Nephron progenitor cell (in vitro differentiated cells): ENCODE measurements around the gene C1orf74.

ENCODE experiments used
- DNase-seq: peaks from one replicate; pipeline ENCODE4 v3.0.0; 2021
- H3K27ac Mint-ChIP-seq: 2 replicates; pipeline ENCODE4 v1.8.0; 2021; ENCODE audit warnings: mild to moderate bottlenecking, moderate library complexity, mixed read lengths
- H3K27me3 Mint-ChIP-seq: 2 replicates; pipeline ENCODE4 v1.8.0; 2021; ENCODE audit warnings: mild to moderate bottlenecking, low read depth, mixed read lengths; ENCODE audit not compliant: poor library complexity
- H3K36me3 Mint-ChIP-seq: 2 replicates; pipeline ENCODE4 v1.8.0; 2021; ENCODE audit warnings: low read depth, mixed read lengths
- H3K4me1 Mint-ChIP-seq: 2 replicates; pipeline ENCODE4 v1.8.0; 2021; ENCODE audit warnings: mixed read lengths
- H3K4me3 Mint-ChIP-seq: 2 replicates; pipeline ENCODE4 v1.8.0; 2021; ENCODE audit warnings: mild to moderate bottlenecking, moderate library complexity, mixed read lengths
- H3K9me3 Mint-ChIP-seq: 2 replicates; pipeline ENCODE4 v1.8.0; 2021; ENCODE audit warnings: mild to moderate bottlenecking, moderate library complexity, mixed read lengths
- TF ChIP-seq, protein P1 (sequence below): fragments of 200-600 bp; sonication (generic); IDR thresholded peaks from 2 replicates; pipeline ENCODE4 v1.5.0; 2021; ENCODE audit warnings: antibody characterized with exemption

C1orf74 gene

DNA sequence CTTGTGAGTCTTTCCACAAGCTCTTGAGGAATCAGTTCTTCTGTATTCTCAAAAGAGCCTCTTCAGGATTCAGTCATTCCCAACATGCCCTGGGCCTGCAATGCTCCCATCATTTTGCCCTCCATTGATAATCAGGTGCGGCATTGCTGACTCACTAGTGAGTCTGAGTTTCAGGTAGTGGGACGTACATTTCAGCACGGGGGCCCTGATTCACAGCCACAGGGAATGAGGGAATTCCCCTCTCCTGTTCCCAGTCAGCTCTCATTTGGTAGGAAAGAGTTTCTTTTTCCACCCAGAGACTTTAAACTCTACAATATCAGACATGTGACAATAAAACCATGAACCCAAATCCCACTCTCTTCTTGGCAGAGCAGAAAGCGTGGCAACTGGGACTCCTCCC is 25.3 kb upstream of the C1orf74 start:
- Mint-ChIP-seq H3K4me3 (no peak overlapping the region), H3K36me3 (no peaks in the 10 kb centered on the region), H3K27ac (no peak overlapping the region), H3K27me3 (peaks cover 45% of the 10 kb centered on the region), H3K4me1 (peaks cover 7% of the 10 kb centered on the region), H3K9me3 (no peaks in the 10 kb centered on the region)
- TF ChIP-seq, protein P1, sequence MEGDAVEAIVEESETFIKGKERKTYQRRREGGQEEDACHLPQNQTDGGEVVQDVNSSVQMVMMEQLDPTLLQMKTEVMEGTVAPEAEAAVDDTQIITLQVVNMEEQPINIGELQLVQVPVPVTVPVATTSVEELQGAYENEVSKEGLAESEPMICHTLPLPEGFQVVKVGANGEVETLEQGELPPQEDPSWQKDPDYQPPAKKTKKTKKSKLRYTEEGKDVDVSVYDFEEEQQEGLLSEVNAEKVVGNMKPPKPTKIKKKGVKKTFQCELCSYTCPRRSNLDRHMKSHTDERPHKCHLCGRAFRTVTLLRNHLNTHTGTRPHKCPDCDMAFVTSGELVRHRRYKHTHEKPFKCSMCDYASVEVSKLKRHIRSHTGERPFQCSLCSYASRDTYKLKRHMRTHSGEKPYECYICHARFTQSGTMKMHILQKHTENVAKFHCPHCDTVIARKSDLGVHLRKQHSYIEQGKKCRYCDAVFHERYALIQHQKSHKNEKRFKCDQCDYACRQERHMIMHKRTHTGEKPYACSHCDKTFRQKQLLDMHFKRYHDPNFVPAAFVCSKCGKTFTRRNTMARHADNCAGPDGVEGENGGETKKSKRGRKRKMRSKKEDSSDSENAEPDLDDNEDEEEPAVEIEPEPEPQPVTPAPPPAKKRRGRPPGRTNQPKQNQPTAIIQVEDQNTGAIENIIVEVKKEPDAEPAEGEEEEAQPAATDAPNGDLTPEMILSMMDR: no peak
- DNase-seq: no peak

DNA sequence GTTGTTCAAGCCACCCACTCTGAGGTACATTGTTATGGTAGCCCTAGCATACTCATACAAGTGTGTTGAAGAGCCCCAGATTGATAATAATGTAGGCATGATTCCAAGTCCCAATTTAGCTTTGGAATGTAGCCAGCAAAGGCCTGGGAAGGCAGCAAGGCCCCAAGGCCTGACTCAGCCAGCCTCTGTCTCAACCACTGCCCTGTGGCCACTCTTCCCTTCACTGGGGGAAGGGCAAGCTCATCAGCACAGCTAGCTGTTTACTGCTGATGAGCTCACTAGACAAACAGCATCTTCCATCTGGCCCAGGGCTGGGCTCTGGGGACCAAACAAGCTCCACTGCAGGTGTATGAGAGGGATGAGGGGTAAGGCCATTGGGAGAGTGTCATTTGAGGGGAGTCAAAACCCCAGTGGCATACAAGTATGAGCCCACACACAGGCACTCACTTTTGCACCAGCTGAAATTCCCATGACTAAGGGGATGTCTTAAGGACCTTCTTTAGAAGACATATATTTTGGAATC is 23.8 kb upstream of the C1orf74 start:
- H3K36me3 Mint-ChIP-seq: no peaks in the 10 kb centered on the region
- peaks cover 7% of the 10 kb centered on the region for H3K4me1 Mint-ChIP-seq
- H3K27me3 Mint-ChIP-seq: peaks cover 52% of the 10 kb centered on the region
- no peak overlapping the region for H3K27ac Mint-ChIP-seq
- TF ChIP-seq, protein P1: no peak
- no peak overlapping the region for H3K4me3 Mint-ChIP-seq
- DNase-seq: no peak
- no peaks in the 10 kb centered on the region for H3K9me3 Mint-ChIP-seq

DNA sequence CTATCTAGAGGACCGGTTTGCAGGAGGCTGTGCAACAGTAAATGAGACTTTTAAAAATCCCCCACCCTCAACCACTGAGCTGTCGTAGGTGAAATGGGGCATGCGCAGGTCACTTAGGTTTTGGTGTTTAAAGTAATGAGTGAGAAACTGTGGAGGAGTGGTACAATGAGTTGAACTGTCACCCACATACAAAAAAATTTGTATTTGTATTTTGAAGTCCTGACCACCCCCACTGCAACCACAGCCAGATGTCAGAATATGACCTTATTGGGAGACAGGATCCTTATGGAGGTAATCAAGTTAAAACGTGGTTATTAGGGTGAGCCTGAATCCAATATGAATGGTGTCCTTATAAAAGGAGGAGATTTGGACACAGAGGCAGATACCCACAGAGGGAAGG is 23.1 kb upstream of the C1orf74 start:
- TF ChIP-seq, protein P1: no peak
- no peak overlapping the region for H3K27ac Mint-ChIP-seq
- no peaks in the 10 kb centered on the region for H3K36me3 Mint-ChIP-seq
- peaks cover 57% of the 10 kb centered on the region for H3K27me3 Mint-ChIP-seq
- no peaks in the 10 kb centered on the region for H3K9me3 Mint-ChIP-seq
- no peak overlapping the region for H3K4me3 Mint-ChIP-seq
- peaks cover 7% of the 10 kb centered on the region for H3K4me1 Mint-ChIP-seq
- no peak for DNase-seq

DNA sequence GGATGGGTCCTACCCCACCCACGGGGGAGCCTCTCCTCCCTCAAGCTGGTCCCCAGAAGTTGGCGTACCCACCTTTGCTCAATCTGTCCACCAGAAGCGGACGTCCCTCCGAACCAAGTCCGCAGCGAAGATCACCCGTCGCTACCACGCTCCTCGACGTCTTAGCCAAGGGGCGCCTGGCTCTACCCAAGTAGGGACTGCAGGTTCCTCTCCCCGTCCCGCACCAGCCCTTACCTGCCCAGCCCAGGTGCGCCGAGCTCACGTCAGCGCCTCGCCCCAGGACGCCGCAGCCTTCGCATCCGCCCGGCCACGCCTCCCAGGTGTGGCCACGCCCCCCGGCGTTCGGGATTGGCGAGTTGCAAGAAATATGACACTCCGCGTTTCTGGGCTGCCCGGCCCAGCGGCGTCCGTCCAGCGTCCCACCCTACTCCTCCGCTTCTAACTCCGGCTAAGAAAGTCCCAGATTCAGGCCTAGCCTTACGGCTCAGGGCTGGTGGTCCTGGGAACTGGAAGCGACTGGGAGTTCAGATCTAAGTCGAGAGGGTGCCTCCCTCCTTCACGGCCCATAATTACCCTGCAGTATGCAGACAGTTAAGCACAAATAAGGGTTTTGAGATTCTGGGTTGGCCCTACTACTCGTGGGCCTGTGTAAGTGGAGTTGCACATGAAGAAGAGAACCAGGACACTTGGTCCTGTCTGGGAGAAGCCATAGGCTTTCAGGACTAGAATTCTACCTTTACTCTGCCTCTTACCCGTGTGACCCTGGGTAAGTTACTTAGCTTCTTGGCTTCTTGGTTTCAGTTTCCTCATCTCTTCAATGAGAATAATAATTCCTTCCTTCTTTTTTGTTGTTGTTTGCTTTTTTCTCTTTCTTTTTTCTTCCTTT is 21.8 kb upstream of the C1orf74 start, which contains the start of gene IRF6:
IRF6 (minus strand) TSS at position 268 of the 886 bp plus-strand sequence. CDS start 4,729 bp downstream, outside the sequence.
- peaks cover 7% of the 10 kb centered on the region for H3K4me1 Mint-ChIP-seq
- peak within 1 kb of the TSS; percentile 81 for H3K4me3 Mint-ChIP-seq
- peaks cover 66% of the 10 kb centered on the region for H3K27me3 Mint-ChIP-seq
- H3K27ac Mint-ChIP-seq: peak within 1 kb of the TSS; percentile 29
- TF ChIP-seq, protein P1: no peak
- no peaks in the 10 kb centered on the region for H3K36me3 Mint-ChIP-seq
- peak; percentile 93 for DNase-seq
- H3K9me3 Mint-ChIP-seq: no peaks in the 10 kb centered on the region

DNA sequence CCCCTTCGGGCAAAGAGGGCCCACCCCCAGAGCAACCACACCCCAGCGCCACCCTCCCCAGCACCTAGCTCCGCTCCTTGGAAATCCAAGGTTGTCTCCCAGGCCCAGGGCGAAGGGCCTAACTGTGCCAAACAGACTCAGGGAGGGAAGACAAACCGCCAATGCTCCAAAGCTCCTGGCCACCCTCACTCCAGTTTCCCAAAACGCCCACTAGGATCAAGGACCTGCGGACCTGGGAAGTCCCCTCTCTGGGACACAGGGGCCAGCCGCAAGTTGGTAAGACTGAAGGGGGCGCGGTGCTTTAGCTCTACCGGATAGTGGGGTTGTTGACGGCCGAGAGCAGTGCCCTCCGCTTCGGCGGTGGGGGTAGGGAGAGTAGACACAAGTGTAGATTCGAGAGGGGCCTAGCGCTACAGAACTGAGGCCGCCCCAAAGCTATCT is 21.0 kb upstream of the C1orf74 start:
- no peak for DNase-seq
- Mint-ChIP-seq H3K4me3 (peak overlapping the region; percentile 81), H3K27me3 (peaks cover 68% of the 10 kb centered on the region), H3K4me1 (peaks cover 7% of the 10 kb centered on the region), H3K36me3 (no peaks in the 10 kb centered on the region), H3K27ac (peak overlapping the region; percentile 29), H3K9me3 (no peaks in the 10 kb centered on the region)
- TF ChIP-seq, protein P1: no peak
